PC-9 (cell line): Measurements from ENCODE around the gene BSND.

Experiments
- EZH2 ChIP-seq: fragments of 200-600 bp; sonication (generic); IDR thresholded peaks from 2 replicates; pipeline ENCODE4 v1.8.0; 2017; ENCODE audit warnings: antibody characterized with exemption, low read depth
- TF ChIP-seq, protein P1 (sequence below): fragments of 200-600 bp; sonication (generic); conservative IDR thresholded peaks from 2 replicates; pipeline ENCODE4 v1.6.1; 2017; ENCODE audit warnings: mixed run types, antibody characterized with exemption, mild to moderate bottlenecking, moderate library complexity

DNA sequence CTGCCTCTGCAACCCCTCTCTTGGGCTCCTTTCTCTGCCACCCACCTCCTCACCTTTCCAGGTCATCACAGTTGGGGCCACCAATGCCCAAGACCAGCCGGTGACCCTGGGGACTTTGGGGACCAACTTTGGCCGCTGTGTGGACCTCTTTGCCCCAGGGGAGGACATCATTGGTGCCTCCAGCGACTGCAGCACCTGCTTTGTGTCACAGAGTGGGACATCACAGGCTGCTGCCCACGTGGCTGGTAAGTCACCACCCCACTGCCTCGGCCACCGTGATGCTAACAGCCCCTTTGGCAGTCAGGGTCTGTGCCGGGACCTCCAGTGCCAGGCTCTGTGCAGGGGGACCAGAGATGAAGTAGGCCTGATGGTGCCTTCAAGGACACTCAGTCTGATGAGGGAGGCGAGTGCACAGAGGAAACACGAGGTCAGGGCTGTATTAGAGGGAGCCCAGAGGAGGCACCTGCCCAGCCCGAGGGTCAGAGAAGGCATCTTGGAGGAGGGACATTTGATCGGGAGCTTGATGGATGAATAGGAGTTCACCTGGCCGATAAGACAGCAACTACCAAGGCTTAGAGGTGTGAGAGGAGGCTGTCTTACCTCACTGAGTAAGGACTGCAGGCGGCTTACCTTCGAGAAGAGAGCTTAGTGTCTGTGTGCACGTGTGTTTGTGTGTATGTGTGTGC lies 58.7 kb downstream of the BSND start:
- TF ChIP-seq, protein P1, sequence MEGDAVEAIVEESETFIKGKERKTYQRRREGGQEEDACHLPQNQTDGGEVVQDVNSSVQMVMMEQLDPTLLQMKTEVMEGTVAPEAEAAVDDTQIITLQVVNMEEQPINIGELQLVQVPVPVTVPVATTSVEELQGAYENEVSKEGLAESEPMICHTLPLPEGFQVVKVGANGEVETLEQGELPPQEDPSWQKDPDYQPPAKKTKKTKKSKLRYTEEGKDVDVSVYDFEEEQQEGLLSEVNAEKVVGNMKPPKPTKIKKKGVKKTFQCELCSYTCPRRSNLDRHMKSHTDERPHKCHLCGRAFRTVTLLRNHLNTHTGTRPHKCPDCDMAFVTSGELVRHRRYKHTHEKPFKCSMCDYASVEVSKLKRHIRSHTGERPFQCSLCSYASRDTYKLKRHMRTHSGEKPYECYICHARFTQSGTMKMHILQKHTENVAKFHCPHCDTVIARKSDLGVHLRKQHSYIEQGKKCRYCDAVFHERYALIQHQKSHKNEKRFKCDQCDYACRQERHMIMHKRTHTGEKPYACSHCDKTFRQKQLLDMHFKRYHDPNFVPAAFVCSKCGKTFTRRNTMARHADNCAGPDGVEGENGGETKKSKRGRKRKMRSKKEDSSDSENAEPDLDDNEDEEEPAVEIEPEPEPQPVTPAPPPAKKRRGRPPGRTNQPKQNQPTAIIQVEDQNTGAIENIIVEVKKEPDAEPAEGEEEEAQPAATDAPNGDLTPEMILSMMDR: no peak
- no peak for TF ChIP-seq EZH2
